ENCODE measurements around the gene RBM47.
"Not testable (repeated sequence)": the region's sequence is repeated elsewhere in the genome, so short reads cannot be mapped to it uniquely, and the experiment has no call there.

The RBM47 gene

DNA sequence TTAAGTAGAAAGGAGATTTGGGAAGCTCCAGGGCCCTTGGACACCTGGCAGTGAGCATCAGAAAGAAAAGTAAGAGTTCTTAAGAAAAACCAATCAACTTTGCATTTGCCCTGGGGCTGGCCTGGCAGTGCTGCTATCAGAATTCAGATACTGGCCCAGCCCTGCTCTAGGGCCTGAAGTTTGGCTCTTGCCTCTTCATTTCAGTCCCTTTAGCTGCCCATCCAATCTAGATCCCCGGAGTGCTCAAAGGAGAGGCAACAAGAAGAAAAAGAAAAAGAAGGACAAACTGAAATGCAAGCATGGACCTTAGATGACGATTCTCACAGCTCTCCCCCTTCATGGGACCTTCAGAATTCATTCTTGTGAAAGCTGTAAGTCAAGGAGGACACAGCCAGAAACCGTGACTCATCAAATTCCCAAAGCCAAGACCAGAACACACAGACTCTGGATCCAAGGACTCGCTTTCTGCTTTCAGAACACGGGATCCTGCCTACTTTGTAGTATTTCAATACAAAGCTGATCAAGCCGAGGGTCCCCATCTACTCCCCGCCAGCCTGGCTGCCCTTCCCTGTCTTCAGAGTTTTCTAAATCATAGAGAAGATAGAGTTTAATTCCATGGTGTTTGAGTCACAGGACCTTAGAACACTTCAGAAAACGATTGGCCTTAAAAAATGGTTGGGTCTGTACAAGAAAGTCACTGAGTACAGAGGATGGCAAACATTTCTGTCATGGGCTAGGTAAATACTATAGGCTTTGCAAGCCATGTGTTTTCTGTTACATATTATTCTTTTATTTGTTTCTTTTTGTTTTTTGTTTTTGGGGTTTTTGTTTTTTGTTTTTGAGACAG, 103.7 kb downstream of the RBM47 start:
- no peak for DNase-seq

GRCh38 chr4:40524366-40525041, 105.2 kb downstream of the RBM47 start:
- no peak for DNase-seq

DNA sequence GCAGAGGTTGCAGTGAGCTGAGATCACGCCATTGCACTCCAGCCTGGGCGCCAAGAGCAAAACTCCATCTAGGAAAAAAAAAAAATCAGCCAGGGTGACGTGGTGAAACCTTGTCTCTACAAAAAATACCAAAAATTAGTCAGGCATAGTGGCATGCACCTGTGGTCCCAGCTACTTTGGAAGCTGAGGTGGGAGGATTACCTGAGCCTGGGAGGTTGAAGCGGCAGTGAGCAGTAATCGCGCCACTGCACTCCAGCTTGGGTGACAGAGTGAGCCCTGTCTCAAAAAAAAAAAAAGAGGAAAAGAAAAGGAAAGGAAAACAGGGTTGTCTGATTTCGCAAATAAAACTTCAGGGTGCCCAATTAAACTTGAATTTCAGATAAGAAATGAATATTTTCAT, 106.1 kb downstream of the RBM47 start:
- no peak for DNase-seq

DNA sequence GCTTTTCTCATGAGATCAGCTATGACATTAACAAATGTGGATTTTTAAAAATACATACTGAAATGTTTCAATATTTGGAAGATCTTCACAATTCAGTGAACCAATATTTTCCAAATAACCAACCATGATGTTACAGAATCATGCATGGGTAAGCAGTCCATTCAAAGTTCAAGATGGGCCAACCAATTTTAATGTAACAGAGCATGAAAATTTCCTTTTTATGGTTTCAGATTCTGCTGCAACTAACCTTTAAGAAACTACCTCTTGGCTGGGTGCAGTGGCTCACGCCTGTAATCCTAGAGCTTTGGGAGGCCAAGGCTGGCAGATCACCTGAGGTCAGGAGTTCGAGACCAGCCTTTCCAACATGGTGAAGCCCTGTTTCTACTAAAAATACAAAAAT, 107.7 kb downstream of the RBM47 start:
- DNase-seq: no peak

GRCh38 chr4:40520533-40520932, 109.1 kb downstream of the RBM47 start:
- DNase-seq: no peak

- not testable (repeated sequence) for DNase-seq
Observed at GRCh38 chr4:40517081-40517480, 112.6 kb downstream of the RBM47 start.

DNA sequence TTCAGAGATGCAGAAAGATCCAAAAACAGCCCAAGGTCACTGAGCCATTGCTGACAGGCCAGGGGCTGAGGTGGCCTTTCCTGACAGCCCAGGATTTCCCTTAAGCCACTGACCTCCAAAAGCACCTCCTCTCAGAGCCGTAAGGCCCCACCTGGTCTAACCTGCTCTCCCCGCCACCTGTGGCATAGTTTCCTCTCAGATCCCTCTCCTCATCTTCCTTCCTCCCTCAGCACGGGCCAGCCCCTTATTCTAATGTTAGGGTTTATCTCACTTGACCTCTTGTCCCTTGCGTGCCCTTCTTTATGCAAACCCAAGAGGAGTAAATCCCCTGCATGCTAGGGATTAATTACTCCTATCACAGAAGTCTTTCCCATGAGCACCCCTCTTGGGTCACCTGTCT, 113.0 kb downstream of the RBM47 start:
- DNase-seq: no peak

DNA sequence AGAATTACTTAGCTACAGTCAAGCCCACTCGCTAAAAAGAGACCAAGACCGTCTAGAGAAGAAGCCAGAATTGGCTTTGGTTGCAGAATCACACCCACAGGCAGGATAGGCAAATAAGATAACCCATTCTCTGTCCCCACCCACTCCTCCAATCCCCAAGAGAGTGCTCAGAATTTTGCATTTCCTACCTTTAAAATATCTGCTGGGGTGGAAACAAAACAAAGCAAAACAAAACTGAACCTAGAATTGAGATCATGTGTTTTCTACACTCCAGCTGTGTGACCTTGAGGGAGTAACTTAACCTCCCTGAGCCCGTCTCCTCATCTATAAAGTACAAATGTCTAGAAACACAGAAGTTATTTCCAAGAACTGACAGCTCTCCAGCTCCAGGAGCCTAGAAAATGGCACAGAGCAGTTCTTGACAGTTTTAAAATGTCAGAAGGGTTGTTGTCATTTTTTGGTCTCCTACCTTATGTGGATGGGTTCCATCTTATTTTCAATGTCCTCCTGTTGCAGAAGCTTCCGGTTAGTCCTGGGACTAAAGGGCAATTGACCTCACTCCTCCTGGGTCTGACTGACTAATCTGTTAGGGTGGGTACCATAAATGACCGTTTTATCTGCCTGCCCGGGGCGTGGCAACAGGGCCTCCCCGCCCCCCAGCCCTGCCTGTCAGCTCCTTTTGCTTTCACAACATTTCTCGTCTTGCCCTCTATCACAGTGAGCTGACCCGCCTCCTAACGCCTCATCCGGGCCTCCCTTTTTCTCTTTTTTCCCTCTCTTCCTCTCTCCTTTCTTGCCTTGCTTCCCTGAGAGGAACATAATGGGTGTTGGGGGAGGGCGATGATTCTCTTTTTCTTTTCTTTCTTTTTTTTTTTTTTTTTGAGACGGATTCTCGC, 114.0 kb downstream of the RBM47 start:
- DNase-seq: no peak

DNA sequence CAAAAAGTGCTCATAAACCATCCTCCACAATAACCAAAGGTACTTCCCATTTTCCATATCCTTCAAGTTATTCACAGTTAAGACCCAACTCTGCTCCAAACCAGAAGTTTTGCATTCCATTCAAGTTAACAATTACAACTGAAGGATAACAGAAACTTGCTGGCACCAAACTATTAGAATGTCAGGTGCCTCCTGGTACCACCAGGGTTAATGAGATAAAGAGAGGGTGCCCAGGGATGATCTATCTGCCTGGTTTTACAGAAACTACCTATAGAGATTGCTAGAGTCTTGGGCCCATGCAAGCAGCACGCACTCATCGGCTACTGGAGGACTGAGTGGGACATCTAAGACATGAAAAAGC, 114.6 kb downstream of the RBM47 start:
- DNase-seq: no peak

DNA sequence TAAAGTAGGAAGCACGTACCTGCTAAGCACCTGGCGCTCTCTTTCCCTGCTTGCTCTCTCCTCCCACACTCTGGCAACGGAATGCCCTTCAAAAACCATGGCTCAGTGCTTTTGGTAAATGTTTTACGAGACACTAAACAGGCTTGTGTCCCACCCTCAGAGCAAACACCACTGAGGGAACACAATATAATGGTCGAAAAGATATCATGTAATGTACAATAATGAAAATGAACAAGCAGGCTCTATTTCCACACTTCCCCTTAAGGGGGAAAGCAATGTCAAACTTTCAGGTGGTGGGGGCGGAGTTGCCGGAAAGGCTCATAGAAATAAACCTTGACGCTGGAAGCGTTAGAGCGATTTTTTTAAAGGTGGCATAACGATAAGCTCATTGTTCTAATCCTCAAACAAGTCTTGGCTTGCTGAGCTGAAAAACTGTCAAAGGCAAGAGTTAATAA, 115.1 kb downstream of the RBM47 start:
- no peak for DNase-seq

GRCh38 chr4:40511036-40511614, 118.5 kb downstream of the RBM47 start:
- DNase-seq: no peak

- DNase-seq: no peak
Observed at GRCh38 chr4:40507977-40508376, 121.7 kb downstream of the RBM47 start.

- DNase-seq: no peak
Observed at GRCh38 chr4:40506492-40506891, 123.2 kb downstream of the RBM47 start.

GRCh38 chr4:40506066-40506465, 123.6 kb downstream of the RBM47 start:
- DNase-seq: no peak

DNA sequence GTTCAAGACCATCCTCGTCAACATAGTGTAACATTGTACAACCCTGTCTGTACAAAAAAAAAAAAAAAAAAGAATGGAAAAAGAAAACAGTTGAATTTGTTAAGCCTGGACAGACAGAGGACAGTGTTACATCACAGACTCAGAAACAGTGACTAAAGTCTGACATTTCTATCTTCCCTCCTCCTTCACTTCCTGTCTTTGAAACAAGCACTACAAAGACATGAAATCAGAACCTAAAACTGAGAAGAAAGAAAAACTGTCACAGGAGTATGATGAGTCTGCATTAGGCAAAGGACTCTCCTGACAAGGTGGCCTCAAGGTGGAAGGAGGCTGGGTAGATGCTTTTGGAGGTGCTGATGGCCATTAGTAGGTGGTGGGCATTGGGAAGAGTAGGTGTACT, 126.7 kb downstream of the RBM47 start:
- DNase-seq: no peak

- no peak for DNase-seq
Observed at GRCh38 chr4:40502220-40502619, 127.4 kb downstream of the RBM47 start.

DNA sequence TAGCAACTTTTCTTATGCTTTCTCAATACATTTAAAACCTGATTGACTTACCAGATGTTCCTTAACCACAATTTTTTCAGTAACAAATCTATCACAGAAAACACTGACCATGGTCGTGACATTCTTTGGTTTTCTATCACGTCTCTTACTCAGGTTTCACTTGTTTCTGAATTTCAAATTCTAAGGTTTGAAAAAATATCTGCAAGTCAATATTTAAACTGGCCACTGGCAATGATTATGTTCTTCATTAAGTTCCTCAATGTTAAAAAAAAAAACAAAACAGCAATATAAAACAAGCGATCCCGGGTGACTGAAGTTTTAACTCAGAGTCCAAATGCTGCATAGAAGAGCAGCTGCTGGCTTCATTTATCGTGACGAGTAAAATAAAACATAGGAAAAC, 128.9 kb downstream of the RBM47 start:
- DNase-seq: no peak

GRCh38 chr4:40493160-40493559, 136.5 kb downstream of the RBM47 start:
- no peak for DNase-seq

DNA sequence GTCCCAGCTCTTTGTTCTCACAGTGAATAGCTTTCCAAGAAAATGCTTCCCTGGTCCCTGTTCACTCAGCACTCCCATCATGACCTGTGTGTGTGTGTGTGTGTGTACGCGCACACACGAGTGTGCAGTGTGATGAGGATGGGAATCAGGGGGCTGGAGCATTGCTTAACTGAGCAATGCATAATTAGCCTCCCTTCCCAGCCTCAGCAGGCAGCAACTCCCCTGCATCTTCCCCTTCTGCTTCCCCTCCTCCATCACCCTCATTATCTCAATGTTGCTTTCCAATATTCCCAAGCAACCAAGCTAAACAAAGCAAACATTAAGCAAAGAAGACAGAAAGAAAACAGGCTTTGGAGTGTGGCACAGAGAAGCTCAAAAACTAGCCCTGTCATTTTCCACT, 137.0 kb downstream of the RBM47 start:
- no peak for DNase-seq

DNA sequence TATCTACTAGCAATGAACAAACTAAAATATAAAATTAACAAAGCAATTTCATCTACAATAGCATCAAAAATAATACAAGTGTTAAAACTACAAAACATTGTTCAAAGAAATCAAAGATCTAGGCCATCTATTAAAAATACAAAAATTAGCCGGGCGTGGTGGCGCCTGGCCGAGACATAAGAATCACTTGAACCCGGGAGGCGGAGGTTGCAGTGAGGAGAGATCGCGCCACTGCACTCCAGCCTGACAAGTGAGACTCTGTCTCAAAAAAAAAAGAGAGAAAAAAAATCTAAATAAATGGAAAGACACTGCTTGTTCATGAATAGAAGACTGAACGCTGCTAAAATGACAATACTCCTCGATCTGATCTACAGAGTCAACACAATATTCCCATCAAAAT, 139.2 kb downstream of the RBM47 start:
- DNase-seq: no peak

DNA sequence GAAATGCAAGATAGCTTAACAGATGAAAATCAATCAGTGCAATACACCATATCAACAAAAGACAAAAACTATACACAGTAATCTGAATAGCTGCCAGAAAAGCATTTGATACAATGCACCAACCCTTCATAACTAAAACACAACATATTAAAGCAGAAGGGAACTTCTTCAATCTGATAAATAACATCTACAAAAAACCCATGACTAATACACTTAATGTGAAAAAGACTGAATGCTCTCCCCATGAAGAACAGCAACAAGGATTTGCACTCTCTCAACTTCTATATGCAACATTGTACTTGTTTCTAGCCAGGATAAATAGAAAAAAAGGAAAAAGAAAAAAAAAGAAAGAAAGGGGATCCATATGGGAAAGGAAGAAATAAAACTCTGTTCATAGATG, 139.7 kb downstream of the RBM47 start:
- no peak for DNase-seq

DNA sequence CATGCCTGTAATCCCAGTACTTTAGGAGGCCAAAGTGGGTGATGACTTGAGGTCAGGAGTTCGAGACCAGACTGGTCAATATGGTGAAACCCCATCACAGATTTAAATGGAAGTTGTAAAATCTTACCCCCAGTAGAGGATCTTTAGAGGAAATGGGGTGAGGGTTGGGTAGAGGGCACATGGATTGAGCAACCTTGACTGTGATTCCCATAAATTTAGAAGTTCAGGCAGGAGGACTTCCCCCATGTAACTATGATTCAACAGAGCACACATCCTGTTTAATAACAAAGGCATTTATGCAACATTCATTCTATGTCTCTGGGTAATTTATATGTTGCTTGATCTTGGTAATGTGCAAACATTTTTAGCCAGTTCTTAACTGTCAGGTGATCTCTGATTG, 143.1 kb downstream of the RBM47 start:
- DNase-seq: no peak
